HEK293 (cell line): ENCODE results near the gene ZNF8.

Source experiments
- CTCF ChIA-PET: fragments of 350-600 bp; formaldehyde crosslinking; extraction: SDS; loops from one replicate; lab custom pipeline; 2021; ENCODE audit warnings: antibody characterized with exemption; lab: Yijun Ruan, JAX
- POLR2A ChIA-PET: fragments of 300-600 bp; formaldehyde crosslinking; extraction: SDS; loops from one replicate; lab custom pipeline; 2020; ENCODE audit warnings: antibody characterized with exemption, inconsistent platforms; lab: Yijun Ruan, JAX
- H3K27ac ChIP-seq: fragments of 200-500 bp; sonication (Bioruptor generic); 2 replicates; pipeline ENCODE4 v1.5.1; 2014; ENCODE audit warnings: low read depth, low read length, control low read depth, inconsistent platforms; ENCODE audit errors: extremely low read depth
- H3K36me3 ChIP-seq, 2 experiments: fragments of 200-500 bp in 1 of 2; sonication (Bioruptor generic) in 1 of 2; 1 replicate in 1 of 2; 2 replicates in 1 of 2; pipeline ENCODE4 v1.5.1; 2014 to 2017; ENCODE audit warnings: inconsistent platforms in 2 of 2, low read length in 2 of 2; ENCODE audit not compliant: control insufficient read depth in 2 of 2, insufficient read depth in 1 of 2
- H3K4me1 ChIP-seq: fragments of 200-500 bp; sonication (Bioruptor generic); 2 replicates; pipeline ENCODE4 v1.5.1; 2014; ENCODE audit warnings: mild to moderate bottlenecking, low read length, inconsistent platforms; ENCODE audit not compliant: control insufficient read depth, insufficient read depth
- H3K4me3 ChIP-seq: 2 replicates; pipeline ENCODE4 v1.5.1; 2011; ENCODE audit warnings: low read depth, mild to moderate bottlenecking, control low read depth, low read length, moderate library complexity
- H3K9me3 ChIP-seq: fragments of 200-500 bp; sonication (Bioruptor generic); 2 replicates; pipeline ENCODE4 v1.5.1; 2014; ENCODE audit warnings: low read depth, low read length, inconsistent platforms; ENCODE audit not compliant: control insufficient read depth, insufficient read depth
- BCL11B ChIP-seq: fragments of 450-650 bp; formaldehyde crosslinking; IDR thresholded peaks from 2 replicates; pipeline ENCODE4 v1.5.1; 2016; ENCODE audit warnings: low read depth, missing biosample characterization, missing genetic modification characterization
- KLF1 ChIP-seq: fragments of 450-650 bp; formaldehyde crosslinking; IDR thresholded peaks from 2 replicates; pipeline ENCODE4 v1.5.1; 2016; ENCODE audit warnings: missing biosample characterization, missing genetic modification characterization
- KLF10 ChIP-seq: fragments of 450-650 bp; IDR thresholded peaks from 2 replicates; pipeline ENCODE4 v1.5.1; 2018; ENCODE audit warnings: missing biosample characterization, mild to moderate bottlenecking, missing genetic modification characterization
- MEIS1 ChIP-seq: sonication (generic); formaldehyde crosslinking; IDR thresholded peaks from 2 replicates; pipeline ENCODE4 v1.8.1; 2022; ENCODE audit warnings: missing genetic modification reagents, mild to moderate bottlenecking, borderline replicate concordance
- SALL2 ChIP-seq: fragments of 450-650 bp; formaldehyde crosslinking; IDR thresholded peaks from 2 replicates; pipeline ENCODE4 v1.5.0; 2017; ENCODE audit warnings: missing biosample characterization, mild to moderate bottlenecking, missing genetic modification characterization, borderline replicate concordance
- SETDB1 ChIP-seq: IDR thresholded peaks from one replicate; pipeline ENCODE4 v1.6.1; 2017; ENCODE audit warnings: mild to moderate bottlenecking, low read length, moderate library complexity, mixed read lengths; ENCODE audit not compliant: insufficient read length
- ZNF146 ChIP-seq: fragments of 450-650 bp; formaldehyde crosslinking; IDR thresholded peaks from 2 replicates; pipeline ENCODE4 v1.5.1; 2016; ENCODE audit warnings: missing biosample characterization, missing genetic modification characterization
- ZNF214 ChIP-seq: fragments of 450-650 bp; formaldehyde crosslinking; IDR thresholded peaks from 2 replicates; pipeline ENCODE4 v1.5.1; 2017; ENCODE audit warnings: missing biosample characterization, mild to moderate bottlenecking, missing genetic modification characterization, borderline replicate concordance
- ZNF366 ChIP-seq: fragments of 450-650 bp; formaldehyde crosslinking; conservative IDR thresholded peaks from 2 replicates; pipeline ENCODE4 v1.5.1; 2016; ENCODE audit warnings: missing biosample characterization, missing genetic modification characterization
- ZNF48 ChIP-seq: fragments of 450-650 bp; formaldehyde crosslinking; IDR thresholded peaks from 2 replicates; pipeline ENCODE4 v1.5.1; 2016; ENCODE audit warnings: missing biosample characterization, missing genetic modification characterization
- ZNF510 ChIP-seq: fragments of 450-650 bp; formaldehyde crosslinking; IDR thresholded peaks from 2 replicates; pipeline ENCODE4 v1.5.1; 2018; ENCODE audit warnings: mild to moderate bottlenecking, missing genetic modification characterization, missing biosample characterization; ENCODE audit not compliant: insufficient replicate concordance
- ZNF514 ChIP-seq: fragments of 450-650 bp; formaldehyde crosslinking; IDR thresholded peaks from 2 replicates; pipeline ENCODE4 v1.5.1; 2016; ENCODE audit warnings: missing biosample characterization, missing genetic modification characterization
- ZNF530 ChIP-seq: fragments of 450-650 bp; formaldehyde crosslinking; IDR thresholded peaks from 2 replicates; pipeline ENCODE4 v1.5.1; 2016; ENCODE audit warnings: low read depth, missing biosample characterization, missing genetic modification characterization
- ZNF560 ChIP-seq: fragments of 450-650 bp; formaldehyde crosslinking; IDR thresholded peaks from 2 replicates; pipeline ENCODE4 v1.5.1; 2017; ENCODE audit warnings: missing biosample characterization, missing genetic modification characterization, borderline replicate concordance
- ZNF580 ChIP-seq: fragments of 450-650 bp; formaldehyde crosslinking; IDR thresholded peaks from 2 replicates; pipeline ENCODE4 v1.5.1; 2016; ENCODE audit warnings: missing biosample characterization, missing genetic modification characterization
- ZNF596 ChIP-seq: fragments of 450-650 bp; IDR thresholded peaks from 2 replicates; pipeline ENCODE4 v1.5.0; 2018; ENCODE audit warnings: missing biosample characterization, mild to moderate bottlenecking, missing genetic modification characterization, moderate library complexity
- ZSCAN30 ChIP-seq: fragments of 450-650 bp; IDR thresholded peaks from 2 replicates; pipeline ENCODE4 v1.5.1; 2018; ENCODE audit warnings: missing biosample characterization, mild to moderate bottlenecking, missing genetic modification characterization, moderate library complexity
- TF ChIP-seq, protein P1 (sequence below): fragments of 450-650 bp; formaldehyde crosslinking; conservative IDR thresholded peaks from 2 replicates; pipeline ENCODE4 v1.5.1; 2016; ENCODE audit warnings: low read depth, missing biosample characterization, missing genetic modification characterization
- TF ChIP-seq, protein P2 (sequence below): fragments of 450-650 bp; formaldehyde crosslinking; IDR thresholded peaks from 2 replicates; pipeline ENCODE4 v1.5.1; 2016; ENCODE audit warnings: missing biosample characterization, missing genetic modification characterization
- TF ChIP-seq, protein P3 (sequence below): fragments of 450-650 bp; formaldehyde crosslinking; IDR thresholded peaks from 2 replicates; pipeline ENCODE4 v1.5.1; 2016; ENCODE audit warnings: missing biosample characterization, missing genetic modification characterization
- TF ChIP-seq, protein P4 (sequence below): fragments of 450-650 bp; formaldehyde crosslinking; IDR thresholded peaks from 2 replicates; pipeline ENCODE4 v1.5.1; 2016; ENCODE audit warnings: missing biosample characterization, missing genetic modification characterization
- TF ChIP-seq, protein P5 (sequence below): fragments of 450-650 bp; formaldehyde crosslinking; IDR thresholded peaks from 2 replicates; pipeline ENCODE4 v1.5.1; 2016; ENCODE audit warnings: missing biosample characterization, missing genetic modification characterization

The ZNF8 gene

DNA sequence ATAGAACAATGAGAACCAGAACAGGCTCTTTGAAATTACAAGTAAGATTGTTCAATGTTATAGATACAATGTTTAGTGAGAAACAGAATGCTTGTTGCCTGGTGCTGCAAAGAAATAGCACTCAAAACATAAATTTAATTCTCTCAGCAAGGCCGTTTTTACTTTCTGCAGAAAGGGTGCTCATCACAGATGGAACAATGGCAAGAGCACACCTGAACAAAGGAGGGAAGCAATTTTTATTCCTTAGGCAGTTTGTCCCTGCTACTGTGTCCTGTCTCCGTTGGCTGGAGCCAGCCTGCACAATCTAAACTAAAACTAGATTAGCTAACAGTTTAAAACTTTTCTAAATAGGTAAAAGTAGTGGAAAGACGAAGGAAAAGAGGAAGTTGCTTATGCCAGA, 10.4 kb upstream of the ZNF8 start:
- no peaks in the 10 kb centered on the region; the same call in 1 of the 2 replicates for H3K9me3 ChIP-seq
- ChIA-PET CTCF (no interaction called here), POLR2A (interaction anchor here (2.0 kb wide), 1 partner anchor 10 kb away, joined by 9 read pairs; the partner anchor contains the start of gene ZNF8)
- H3K36me3 ChIP-seq: peaks cover 18 to 27% of the 10 kb centered on the region in 2 experiments
- peak; percentile 40 for TF ChIP-seq SETDB1
- TF ChIP-seq, protein P1, sequence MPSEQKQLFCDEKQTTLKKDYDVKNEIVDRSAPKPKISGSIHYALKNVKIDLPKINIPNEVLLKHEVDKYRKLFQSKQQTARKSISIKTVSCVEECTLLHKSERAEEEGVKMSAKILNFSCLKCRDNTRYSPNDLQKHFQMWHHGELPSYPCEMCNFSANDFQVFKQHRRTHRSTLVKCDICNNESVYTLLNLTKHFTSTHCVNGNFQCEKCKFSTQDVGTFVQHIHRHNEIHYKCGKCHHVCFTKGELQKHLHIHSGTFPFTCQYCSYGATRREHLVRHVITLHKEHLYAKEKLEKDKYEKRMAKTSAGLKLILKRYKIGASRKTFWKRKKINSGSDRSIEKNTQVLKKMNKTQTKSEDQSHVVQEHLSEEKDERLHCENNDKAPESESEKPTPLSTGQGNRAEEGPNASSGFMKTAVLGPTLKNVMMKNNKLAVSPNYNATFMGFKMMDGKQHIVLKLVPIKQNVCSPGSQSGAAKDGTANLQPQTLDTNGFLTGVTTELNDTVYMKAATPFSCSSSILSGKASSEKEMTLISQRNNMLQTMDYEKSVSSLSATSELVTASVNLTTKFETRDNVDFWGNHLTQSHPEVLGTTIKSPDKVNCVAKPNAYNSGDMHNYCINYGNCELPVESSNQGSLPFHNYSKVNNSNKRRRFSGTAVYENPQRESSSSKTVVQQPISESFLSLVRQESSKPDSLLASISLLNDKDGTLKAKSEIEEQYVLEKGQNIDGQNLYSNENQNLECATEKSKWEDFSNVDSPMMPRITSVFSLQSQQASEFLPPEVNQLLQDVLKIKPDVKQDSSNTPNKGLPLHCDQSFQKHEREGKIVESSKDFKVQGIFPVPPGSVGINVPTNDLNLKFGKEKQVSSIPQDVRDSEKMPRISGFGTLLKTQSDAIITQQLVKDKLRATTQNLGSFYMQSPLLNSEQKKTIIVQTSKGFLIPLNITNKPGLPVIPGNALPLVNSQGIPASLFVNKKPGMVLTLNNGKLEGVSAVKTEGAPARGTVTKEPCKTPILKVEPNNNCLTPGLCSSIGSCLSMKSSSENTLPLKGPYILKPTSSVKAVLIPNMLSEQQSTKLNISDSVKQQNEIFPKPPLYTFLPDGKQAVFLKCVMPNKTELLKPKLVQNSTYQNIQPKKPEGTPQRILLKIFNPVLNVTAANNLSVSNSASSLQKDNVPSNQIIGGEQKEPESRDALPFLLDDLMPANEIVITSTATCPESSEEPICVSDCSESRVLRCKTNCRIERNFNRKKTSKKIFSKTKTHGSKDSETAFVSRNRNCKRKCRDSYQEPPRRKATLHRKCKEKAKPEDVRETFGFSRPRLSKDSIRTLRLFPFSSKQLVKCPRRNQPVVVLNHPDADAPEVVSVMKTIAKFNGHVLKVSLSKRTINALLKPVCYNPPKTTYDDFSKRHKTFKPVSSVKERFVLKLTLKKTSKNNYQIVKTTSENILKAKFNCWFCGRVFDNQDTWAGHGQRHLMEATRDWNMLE (tag by site-specific recombination): no peak
- H3K4me1 ChIP-seq: no peaks in the 10 kb centered on the region
- no peak overlapping the region for H3K27ac ChIP-seq
- H3K4me3 ChIP-seq: no peak overlapping the region

DNA sequence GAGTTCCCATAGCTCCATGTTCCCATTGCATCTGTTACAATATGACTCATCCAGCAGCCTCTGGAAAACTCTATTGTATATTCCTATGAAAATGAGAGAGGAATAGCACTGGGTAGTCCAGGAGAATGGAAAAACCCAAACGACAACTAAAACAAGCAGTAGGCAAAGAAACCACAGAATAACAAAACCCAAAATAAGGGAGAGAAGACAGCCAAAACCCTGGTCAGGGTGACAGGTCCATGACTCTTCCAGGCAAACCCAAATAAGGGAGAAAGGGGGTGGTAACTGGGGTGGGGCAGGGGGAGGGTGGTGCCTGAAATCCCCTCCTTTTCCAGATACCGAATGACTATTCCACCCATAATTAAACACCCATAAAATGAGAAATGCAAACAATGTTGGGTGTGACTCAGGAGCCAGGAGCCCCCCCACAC, 4.0 kb upstream of the ZNF8 start:
- no peak overlapping the region for H3K27ac ChIP-seq
- H3K36me3 ChIP-seq: peaks cover 28 to 50% of the 10 kb centered on the region in 2 experiments
- H3K9me3 ChIP-seq: no peaks in the 10 kb centered on the region; the same call in 1 of the 2 replicates
- POLR2A ChIA-PET: interaction anchor here (0.9 to 1.8 kb wide), 2 partner anchors 73 to 91 kb away, joined by 6 to 7 read pairs; partner anchors contain the start of gene ZNF274
- no peaks in the 10 kb centered on the region for H3K4me1 ChIP-seq
- no peak overlapping the region for H3K4me3 ChIP-seq
- CTCF ChIA-PET: no interaction called here
- no peak for TF ChIP-seq MEIS1
- TF ChIP-seq ZNF514 (tag by site-specific recombination): no peak
- TF ChIP-seq ZSCAN30 (tag by site-specific recombination): no peak
- TF ChIP-seq ZNF596: no peak
- TF ChIP-seq, protein P2, sequence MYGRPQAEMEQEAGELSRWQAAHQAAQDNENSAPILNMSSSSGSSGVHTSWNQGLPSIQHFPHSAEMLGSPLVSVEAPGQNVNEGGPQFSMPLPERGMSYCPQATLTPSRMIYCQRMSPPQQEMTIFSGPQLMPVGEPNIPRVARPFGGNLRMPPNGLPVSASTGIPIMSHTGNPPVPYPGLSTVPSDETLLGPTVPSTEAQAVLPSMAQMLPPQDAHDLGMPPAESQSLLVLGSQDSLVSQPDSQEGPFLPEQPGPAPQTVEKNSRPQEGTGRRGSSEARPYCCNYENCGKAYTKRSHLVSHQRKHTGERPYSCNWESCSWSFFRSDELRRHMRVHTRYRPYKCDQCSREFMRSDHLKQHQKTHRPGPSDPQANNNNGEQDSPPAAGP (tag by site-specific recombination): no peak; the same call in 1 of the 2 replicates
- no peak for TF ChIP-seq ZNF580 (tag by site-specific recombination)
- no peak for TF ChIP-seq ZNF146 (tag by site-specific recombination)
- TF ChIP-seq ZNF510: no peak
- TF ChIP-seq KLF1 (tag by site-specific recombination): peak; percentile 97
- no peak for TF ChIP-seq ZNF530 (tag by site-specific recombination)
- no peak for TF ChIP-seq ZNF214 (tag by site-specific recombination)
- TF ChIP-seq ZNF48 (tag by site-specific recombination): no peak
- TF ChIP-seq, protein P3, sequence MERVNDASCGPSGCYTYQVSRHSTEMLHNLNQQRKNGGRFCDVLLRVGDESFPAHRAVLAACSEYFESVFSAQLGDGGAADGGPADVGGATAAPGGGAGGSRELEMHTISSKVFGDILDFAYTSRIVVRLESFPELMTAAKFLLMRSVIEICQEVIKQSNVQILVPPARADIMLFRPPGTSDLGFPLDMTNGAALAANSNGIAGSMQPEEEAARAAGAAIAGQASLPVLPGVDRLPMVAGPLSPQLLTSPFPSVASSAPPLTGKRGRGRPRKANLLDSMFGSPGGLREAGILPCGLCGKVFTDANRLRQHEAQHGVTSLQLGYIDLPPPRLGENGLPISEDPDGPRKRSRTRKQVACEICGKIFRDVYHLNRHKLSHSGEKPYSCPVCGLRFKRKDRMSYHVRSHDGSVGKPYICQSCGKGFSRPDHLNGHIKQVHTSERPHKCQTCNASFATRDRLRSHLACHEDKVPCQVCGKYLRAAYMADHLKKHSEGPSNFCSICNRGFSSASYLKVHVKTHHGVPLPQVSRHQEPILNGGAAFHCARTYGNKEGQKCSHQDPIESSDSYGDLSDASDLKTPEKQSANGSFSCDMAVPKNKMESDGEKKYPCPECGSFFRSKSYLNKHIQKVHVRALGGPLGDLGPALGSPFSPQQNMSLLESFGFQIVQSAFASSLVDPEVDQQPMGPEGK: peak; percentile 33; the same call in 1 of the 2 replicates
- no peak for TF ChIP-seq ZNF560 (tag by site-specific recombination)
- 0 out of 2 replicates have a peak, but pooled peaks have one; percentile 26 for TF ChIP-seq ZNF366
- no peak for TF ChIP-seq BCL11B
- TF ChIP-seq, protein P4, sequence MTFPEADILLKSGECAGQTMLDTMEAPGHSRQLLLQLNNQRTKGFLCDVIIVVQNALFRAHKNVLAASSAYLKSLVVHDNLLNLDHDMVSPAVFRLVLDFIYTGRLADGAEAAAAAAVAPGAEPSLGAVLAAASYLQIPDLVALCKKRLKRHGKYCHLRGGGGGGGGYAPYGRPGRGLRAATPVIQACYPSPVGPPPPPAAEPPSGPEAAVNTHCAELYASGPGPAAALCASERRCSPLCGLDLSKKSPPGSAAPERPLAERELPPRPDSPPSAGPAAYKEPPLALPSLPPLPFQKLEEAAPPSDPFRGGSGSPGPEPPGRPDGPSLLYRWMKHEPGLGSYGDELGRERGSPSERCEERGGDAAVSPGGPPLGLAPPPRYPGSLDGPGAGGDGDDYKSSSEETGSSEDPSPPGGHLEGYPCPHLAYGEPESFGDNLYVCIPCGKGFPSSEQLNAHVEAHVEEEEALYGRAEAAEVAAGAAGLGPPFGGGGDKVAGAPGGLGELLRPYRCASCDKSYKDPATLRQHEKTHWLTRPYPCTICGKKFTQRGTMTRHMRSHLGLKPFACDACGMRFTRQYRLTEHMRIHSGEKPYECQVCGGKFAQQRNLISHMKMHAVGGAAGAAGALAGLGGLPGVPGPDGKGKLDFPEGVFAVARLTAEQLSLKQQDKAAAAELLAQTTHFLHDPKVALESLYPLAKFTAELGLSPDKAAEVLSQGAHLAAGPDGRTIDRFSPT: peak; percentile 15; the same call in 1 of the 2 replicates
- no peak for TF ChIP-seq SALL2 (tag by site-specific recombination)
- TF ChIP-seq, protein P5, sequence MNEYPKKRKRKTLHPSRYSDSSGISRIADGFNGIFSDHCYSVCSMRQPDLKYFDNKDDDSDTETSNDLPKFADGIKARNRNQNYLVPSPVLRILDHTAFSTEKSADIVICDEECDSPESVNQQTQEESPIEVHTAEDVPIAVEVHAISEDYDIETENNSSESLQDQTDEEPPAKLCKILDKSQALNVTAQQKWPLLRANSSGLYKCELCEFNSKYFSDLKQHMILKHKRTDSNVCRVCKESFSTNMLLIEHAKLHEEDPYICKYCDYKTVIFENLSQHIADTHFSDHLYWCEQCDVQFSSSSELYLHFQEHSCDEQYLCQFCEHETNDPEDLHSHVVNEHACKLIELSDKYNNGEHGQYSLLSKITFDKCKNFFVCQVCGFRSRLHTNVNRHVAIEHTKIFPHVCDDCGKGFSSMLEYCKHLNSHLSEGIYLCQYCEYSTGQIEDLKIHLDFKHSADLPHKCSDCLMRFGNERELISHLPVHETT (tag by site-specific recombination): no peak
- TF ChIP-seq KLF10 (tag by site-specific recombination): peak; percentile 63; the same call in 1 of the 2 replicates
